GM12892 (cell line): ENCODE results near the gene PDE3A.
"Not testable (repeated sequence)": the region's sequence is repeated elsewhere in the genome, so short reads cannot be mapped to it uniquely, and the experiment has no call there.

Experiments
- DNase-seq: peaks from one replicate; pipeline ENCODE4 v3.0.0; 2011; ENCODE audit not compliant: insufficient read length
- FAIRE-seq: peaks from 2 replicates; lab custom pipeline; 2011; peaks lifted over from hg19 to GRCh38; lab: Jason Lieb, UNC
- POLR2A ChIP-seq: IDR thresholded peaks from 2 replicates; pipeline ENCODE4 v1.6.1; 2011; ENCODE audit warnings: low read depth, low read length, control low read depth
- POLR2AphosphoS5 ChIP-seq: IDR thresholded peaks from 2 replicates; pipeline ENCODE4 v1.6.1; 2011; ENCODE audit warnings: low read depth, low read length, control low read depth
- TAF1 ChIP-seq: IDR thresholded peaks from 2 replicates; pipeline ENCODE4 v1.6.1; 2011; ENCODE audit warnings: low read depth, mild to moderate bottlenecking, control low read depth, low read length, borderline replicate concordance

Gene PDE3A

GRCh38 chr12:20514598-20514997, 146.3 kb downstream of the PDE3A start:
- DNase-seq (no peak), FAIRE-seq (no peak)
- TF ChIP-seq TAF1 = no peak
- TF ChIP-seq POLR2A = no peak
- TF ChIP-seq POLR2AphosphoS5 = no peak

- DNase-seq = no peak
- FAIRE-seq = no peak
- TF ChIP-seq POLR2AphosphoS5 = no peak
- no peak for TF ChIP-seq TAF1
- no peak for TF ChIP-seq POLR2A
Measured at GRCh38 chr12:20520532-20520931, 152.2 kb downstream of the PDE3A start.

- DNase-seq (no peak), FAIRE-seq (no peak)
- TF ChIP-seq POLR2AphosphoS5 = no peak
- TF ChIP-seq TAF1 = no peak
- TF ChIP-seq POLR2A = no peak
Measured at GRCh38 chr12:20523658-20524057, 155.3 kb downstream of the PDE3A start.

GRCh38 chr12:20524113-20524512, 155.8 kb downstream of the PDE3A start:
- DNase-seq (no peak), FAIRE-seq (no peak)
- TF ChIP-seq TAF1 (no peak), POLR2AphosphoS5 (no peak), POLR2A (no peak)

GRCh38 chr12:20525064-20525610, 156.8 kb downstream of the PDE3A start:
- TF ChIP-seq POLR2A (no peak), TAF1 (no peak), POLR2AphosphoS5 (no peak)
- FAIRE-seq (no peak), DNase-seq (no peak)

GRCh38 chr12:20527417-20528163, 159.3 kb downstream of the PDE3A start:
- DNase-seq (no peak), FAIRE-seq (no peak)
- TF ChIP-seq TAF1 (no peak), POLR2A (no peak), POLR2AphosphoS5 (no peak)

GRCh38 chr12:20528208-20528607, 159.9 kb downstream of the PDE3A start:
- FAIRE-seq = no peak
- no peak for TF ChIP-seq POLR2AphosphoS5
- no peak for DNase-seq

- no peak for FAIRE-seq
- TF ChIP-seq TAF1 = no peak
- no peak for TF ChIP-seq POLR2AphosphoS5
- no peak for TF ChIP-seq POLR2A
Measured at GRCh38 chr12:20546267-20546666, 177.9 kb downstream of the PDE3A start.

GRCh38 chr12:20547816-20548575, 179.7 kb downstream of the PDE3A start:
- DNase-seq (no peak), FAIRE-seq (no peak)
- no peak for TF ChIP-seq TAF1
- no peak for TF ChIP-seq POLR2A
- TF ChIP-seq POLR2AphosphoS5 = no peak

More at GRCh38 chr12:20546267-20546666, 177.9 kb downstream of the PDE3A start:
- no peak for DNase-seq

GRCh38 chr12:20548611-20549010, 180.3 kb downstream of the PDE3A start:
- TF ChIP-seq POLR2AphosphoS5 (no peak), TAF1 (no peak), POLR2A (no peak)
- FAIRE-seq (no peak), DNase-seq (no peak)

- DNase-seq = no peak
- FAIRE-seq = no peak
- TF ChIP-seq POLR2A (no peak), POLR2AphosphoS5 (no peak), TAF1 (no peak)
Measured at GRCh38 chr12:20549108-20549719, 180.9 kb downstream of the PDE3A start.

- FAIRE-seq, DNase-seq: not testable (repeated sequence)
Measured at GRCh38 chr12:20551742-20552442, 183.6 kb downstream of the PDE3A start.

- DNase-seq, FAIRE-seq: not testable (repeated sequence)
Measured at GRCh38 chr12:20552586-20552985, 184.2 kb downstream of the PDE3A start.
